Non-pigmented ciliary epithelial cell (primary cell): ENCODE results near the gene CALHM3.

ENCODE experiments used
- DNase-seq: peaks from one replicate; pipeline ENCODE4 v3.0.0-alpha.2; 2010; ENCODE audit warnings: low read depth

CALHM3 gene

GRCh38 chr10:103450201-103450695 is 28.8 kb downstream of the CALHM3 start:
- DNase-seq, result no peak

- DNase-seq, result no peak
These were observed 29.6 kb downstream of the CALHM3 start for GRCh38 chr10:103449208-103450144.

- peak; percentile 35 for DNase-seq
These were observed 30.3 kb downstream of the CALHM3 start for GRCh38 chr10:103448746-103449145.

- no peak for DNase-seq
These were observed 31.9 kb downstream of the CALHM3 start for GRCh38 chr10:103447187-103447586.

- DNase-seq, result no peak
These were observed 33.1 kb downstream of the CALHM3 start for GRCh38 chr10:103445767-103446567.

GRCh38 chr10:103445366-103445765 is 33.7 kb downstream of the CALHM3 start:
- DNase-seq, result no peak

GRCh38 chr10:103444478-103444877 is 34.6 kb downstream of the CALHM3 start:
- DNase-seq, result no peak

- no peak for DNase-seq
These were observed 35.4 kb downstream of the CALHM3 start for GRCh38 chr10:103443475-103444185.

GRCh38 chr10:103442031-103442461 is 37.0 kb downstream of the CALHM3 start:
- peak; percentile 23 for DNase-seq

GRCh38 chr10:103441611-103442010 is 37.4 kb downstream of the CALHM3 start:
- DNase-seq, result no peak

- DNase-seq, result no peak
These were observed 37.8 kb downstream of the CALHM3 start for GRCh38 chr10:103441206-103441605.

GRCh38 chr10:103440416-103440815 is 38.6 kb downstream of the CALHM3 start:
- no peak for DNase-seq

- DNase-seq, result no peak
These were observed 39.3 kb downstream of the CALHM3 start for GRCh38 chr10:103439776-103440175.

GRCh38 chr10:103433858-103434257 is 45.2 kb downstream of the CALHM3 start:
- DNase-seq, result no peak

GRCh38 chr10:103431902-103432301 is 47.1 kb downstream of the CALHM3 start:
- DNase-seq, result no peak

GRCh38 chr10:103429647-103430046 is 49.4 kb downstream of the CALHM3 start:
- no peak for DNase-seq

- no peak for DNase-seq
These were observed 49.9 kb downstream of the CALHM3 start for GRCh38 chr10:103428989-103429643.

- no peak for DNase-seq
These were observed 51.2 kb downstream of the CALHM3 start for GRCh38 chr10:103427866-103428265.

GRCh38 chr10:103423748-103424147 is 55.3 kb downstream of the CALHM3 start:
- no peak for DNase-seq
